GM12872 (cell line): ENCODE results near the gene CDK4.

Experiments used
- CTCF ChIP-seq: IDR thresholded peaks from 3 replicates; pipeline ENCODE4 v1.5.1; 2011; ENCODE audit warnings: low read depth, mild to moderate bottlenecking, low read length, moderate library complexity; ENCODE audit not compliant: insufficient read depth

The CDK4 gene

GRCh38 chr12:57753756-57754337 is 1.7 kb upstream of the CDK4 start:
- no peak for TF ChIP-seq CTCF

GRCh38 chr12:57752668-57753000 is 524 bp upstream of the CDK4 start:
- TF ChIP-seq CTCF, result no peak

GRCh38 chr12:57751432-57751787 is 700 bp downstream of the CDK4 start:
- TF ChIP-seq CTCF, result no peak

GRCh38 chr12:57750561-57751431 is 1.3 kb downstream of the CDK4 start:
- no peak for TF ChIP-seq CTCF

GRCh38 chr12:57749061-57749460 is 3.0 kb downstream of the CDK4 start:
- TF ChIP-seq CTCF, result no peak

- TF ChIP-seq CTCF, result no peak
These were observed 6.1 kb downstream of the CDK4 start for GRCh38 chr12:57746025-57746424.

- TF ChIP-seq CTCF, result no peak
These were observed 6.6 kb downstream of the CDK4 start for GRCh38 chr12:57745485-57745881.
